Stimulated activated CD8-positive, alpha-beta memory T cell treated with anti-CD3 and anti-CD28 coated beads, Interleukin-12 subunit alpha, Interleukin-12 subunit beta, amount 100 ng/mL, for 24 hours (primary cell): ENCODE measurements around the gene CCDC89.

Experiments
- DNase-seq: peaks from one replicate; pipeline ENCODE4 v3.0.0-alpha.2; 2020; ENCODE audit errors: extremely low read depth

CCDC89 gene

GRCh38 chr11:85652786-85653447 is 33.1 kb downstream of the CCDC89 start:
- DNase-seq: no peak

- no peak for DNase-seq
These were observed 34.9 kb downstream of the CCDC89 start for GRCh38 chr11:85651118-85651517.

GRCh38 chr11:85647604-85648299 is 38.2 kb downstream of the CCDC89 start, which contains the start of gene TMEM126A:
TSS of gene TMEM126A (plus strand) at chr11:85647967. CDS start at chr11:85650256, 2,289 bp downstream.
- peak; percentile 80 for DNase-seq

GRCh38 chr11:85647078-85647477 is 38.9 kb downstream of the CCDC89 start:
- no peak for DNase-seq

GRCh38 chr11:85643191-85643614 is 42.8 kb downstream of the CCDC89 start:
- DNase-seq: no peak

- no peak for DNase-seq
These were observed 51.2 kb downstream of the CCDC89 start for GRCh38 chr11:85634747-85635146.
